Measurements from ENCODE around the gene OXA1L.

GRCh38 chr14:22821193-22822015 is 54.9 kb downstream of the OXA1L start:
- TF ChIP-seq CTCF (conservative IDR thresholded peaks at IDR 0.05; ENCODE audit: low read depth, low read length): no peak
- TF ChIP-seq EZH2 (IDR thresholded peaks at IDR 0.05; ENCODE audit: borderline replicate concordance, low read depth, low read length, poor library complexity, severe bottlenecking): no peak
